HepG2 (cell line): ENCODE results near the gene ENO3. TPM values are rescaled to one million over a fixed set of nuclear protein-coding genes. Genes with fewer than 3 reads are reported as not detected.

Experiments used
- BCL6 ChIP-seq: IDR thresholded peaks from 2 replicates; pipeline ENCODE4 v1.6.1; 2016; ENCODE audit warnings: missing genetic modification reagents, missing compliant biosample characterization
- NFKBIZ ChIP-seq: IDR thresholded peaks from 2 replicates; pipeline ENCODE4 v1.6.1; 2018; ENCODE audit warnings: missing genetic modification reagents, missing compliant biosample characterization
- WIZ ChIP-seq: sonication (generic); formaldehyde crosslinking; IDR thresholded peaks from 2 replicates; pipeline ENCODE4 v1.5.1; 2020; ENCODE audit warnings: mild to moderate bottlenecking, missing genetic modification reagents
- ZNF205 ChIP-seq: IDR thresholded peaks from 2 replicates; pipeline ENCODE4 v1.6.1; 2018; ENCODE audit warnings: missing biosample characterization, missing genetic modification reagents
- ZNF207 ChIP-seq: fragments of 450-650 bp; IDR thresholded peaks from 2 replicates; pipeline ENCODE4 v1.6.1; 2016; ENCODE audit warnings: antibody characterized with exemption, borderline replicate concordance
- ZNF441 ChIP-seq: sonication (generic); formaldehyde crosslinking; IDR thresholded peaks from 2 replicates; pipeline ENCODE4 v1.7.0; 2021; ENCODE audit warnings: missing genetic modification reagents, borderline replicate concordance
- polyA plus RNA-seq, 8 experiments: library from polyadenylated mRNA; depleted of rRNA in 3 of 8; stranded (reverse) in 7 of 8; unstranded in 1 of 8; fragments of >200 nt; fragmentation: Illumina TruSeq in 4 of 8; extraction: Trizol in 4 of 8; gene quantifications; 2 replicates each; pipeline versions ENCODE4 v1.2.1 to v1.2.3, GENCODE V29; 2011 to 2016; ENCODE audit warnings: low read depth in 4 of 8, missing spikeins in 1 of 8, mixed read lengths in 1 of 8; ENCODE audit not compliant: insufficient read depth in 1 of 8
- total RNA-seq, 5 experiments: library from RNA; depleted of rRNA; stranded (reverse); fragments of >200 nt; fragmentation: Illumina TruSeq; extraction: Trizol; gene quantifications; 2 replicates each; pipeline ENCODE4 v1.2.3, GENCODE V29; 2016; ENCODE audit warnings: low read depth in 1 of 5
- TF ChIP-seq, protein P1 (sequence below), 2 experiments: fragments of 450-650 bp in 1 of 2; sonication (generic) in 1 of 2; formaldehyde crosslinking in 1 of 2; IDR thresholded peaks; 2 replicates each; pipeline versions ENCODE4 v1.6.1 to v1.8.0; 2016 to 2022; ENCODE audit warnings: antibody characterized with exemption in 1 of 2, mild to moderate bottlenecking in 1 of 2, missing genetic modification reagents in 1 of 2
- TF ChIP-seq, protein P2 (sequence below): sonication (generic); formaldehyde crosslinking; IDR thresholded peaks from 2 replicates; pipeline ENCODE4 v1.9.0; 2022; ENCODE audit warnings: low read depth, missing genetic modification reagents
- TF ChIP-seq, protein P3 (sequence below): sonication (generic); formaldehyde crosslinking; IDR thresholded peaks from 2 replicates; pipeline ENCODE4 v1.4.0; 2020; ENCODE audit warnings: missing genetic modification reagents, borderline replicate concordance
- TF ChIP-seq, protein P4 (sequence below): IDR thresholded peaks from 2 replicates; pipeline ENCODE4 v1.6.1; 2016; ENCODE audit warnings: low read depth, borderline replicate concordance
- TF ChIP-seq, protein P5 (sequence below): sonication (generic); formaldehyde crosslinking; IDR thresholded peaks from 2 replicates; pipeline ENCODE4 v1.8.1; 2023; ENCODE audit warnings: mild to moderate bottlenecking, missing genetic modification reagents

Gene ENO3
- total and polyA plus RNA-seq, 2 of the 13 experiments (the other 11 are each of a cell fraction or from before 2014, with no cell fraction given), result 59.8 to 69.8 TPM

DNA sequence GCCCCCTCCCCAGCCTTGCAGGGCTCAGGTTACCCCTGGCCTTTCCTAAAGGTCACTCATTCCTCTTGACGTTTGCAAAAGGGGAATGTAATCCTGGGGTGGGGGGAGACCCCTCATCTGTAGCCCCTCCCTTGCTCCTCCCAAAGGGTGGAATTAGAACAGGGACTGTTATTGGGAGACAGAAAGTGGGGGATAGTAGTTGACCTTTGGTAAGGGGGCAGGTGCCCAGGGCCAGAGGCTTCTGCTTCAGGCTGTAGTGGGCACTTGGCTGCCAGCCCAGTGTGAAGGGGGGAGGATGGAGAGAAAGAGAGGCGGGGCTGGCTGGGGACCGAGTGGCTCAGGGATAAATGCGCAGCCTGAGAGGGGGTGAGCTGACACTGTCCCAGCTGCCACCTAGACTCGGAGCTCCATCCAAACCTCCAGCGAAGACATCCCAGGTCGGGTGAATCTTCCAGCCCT lies at the start of gene ENO3 (continued):
- TF ChIP-seq, protein P1, sequence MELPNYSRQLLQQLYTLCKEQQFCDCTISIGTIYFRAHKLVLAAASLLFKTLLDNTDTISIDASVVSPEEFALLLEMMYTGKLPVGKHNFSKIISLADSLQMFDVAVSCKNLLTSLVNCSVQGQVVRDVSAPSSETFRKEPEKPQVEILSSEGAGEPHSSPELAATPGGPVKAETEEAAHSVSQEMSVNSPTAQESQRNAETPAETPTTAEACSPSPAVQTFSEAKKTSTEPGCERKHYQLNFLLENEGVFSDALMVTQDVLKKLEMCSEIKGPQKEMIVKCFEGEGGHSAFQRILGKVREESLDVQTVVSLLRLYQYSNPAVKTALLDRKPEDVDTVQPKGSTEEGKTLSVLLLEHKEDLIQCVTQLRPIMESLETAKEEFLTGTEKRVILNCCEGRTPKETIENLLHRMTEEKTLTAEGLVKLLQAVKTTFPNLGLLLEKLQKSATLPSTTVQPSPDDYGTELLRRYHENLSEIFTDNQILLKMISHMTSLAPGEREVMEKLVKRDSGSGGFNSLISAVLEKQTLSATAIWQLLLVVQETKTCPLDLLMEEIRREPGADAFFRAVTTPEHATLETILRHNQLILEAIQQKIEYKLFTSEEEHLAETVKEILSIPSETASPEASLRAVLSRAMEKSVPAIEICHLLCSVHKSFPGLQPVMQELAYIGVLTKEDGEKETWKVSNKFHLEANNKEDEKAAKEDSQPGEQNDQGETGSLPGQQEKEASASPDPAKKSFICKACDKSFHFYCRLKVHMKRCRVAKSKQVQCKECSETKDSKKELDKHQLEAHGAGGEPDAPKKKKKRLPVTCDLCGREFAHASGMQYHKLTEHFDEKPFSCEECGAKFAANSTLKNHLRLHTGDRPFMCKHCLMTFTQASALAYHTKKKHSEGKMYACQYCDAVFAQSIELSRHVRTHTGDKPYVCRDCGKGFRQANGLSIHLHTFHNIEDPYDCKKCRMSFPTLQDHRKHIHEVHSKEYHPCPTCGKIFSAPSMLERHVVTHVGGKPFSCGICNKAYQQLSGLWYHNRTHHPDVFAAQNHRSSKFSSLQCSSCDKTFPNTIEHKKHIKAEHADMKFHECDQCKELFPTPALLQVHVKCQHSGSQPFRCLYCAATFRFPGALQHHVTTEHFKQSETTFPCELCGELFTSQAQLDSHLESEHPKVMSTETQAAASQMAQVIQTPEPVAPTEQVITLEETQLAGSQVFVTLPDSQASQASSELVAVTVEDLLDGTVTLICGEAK (IDR thresholded peaks at IDR 0.05), result no peak
- TF ChIP-seq, protein P1 (CRISPR knock-in tag; IDR thresholded peaks at IDR 0.05), result no peak
- TF ChIP-seq ZNF441, result peak; percentile 29; the same call in 1 of the 2 replicates
- TF ChIP-seq, protein P2, sequence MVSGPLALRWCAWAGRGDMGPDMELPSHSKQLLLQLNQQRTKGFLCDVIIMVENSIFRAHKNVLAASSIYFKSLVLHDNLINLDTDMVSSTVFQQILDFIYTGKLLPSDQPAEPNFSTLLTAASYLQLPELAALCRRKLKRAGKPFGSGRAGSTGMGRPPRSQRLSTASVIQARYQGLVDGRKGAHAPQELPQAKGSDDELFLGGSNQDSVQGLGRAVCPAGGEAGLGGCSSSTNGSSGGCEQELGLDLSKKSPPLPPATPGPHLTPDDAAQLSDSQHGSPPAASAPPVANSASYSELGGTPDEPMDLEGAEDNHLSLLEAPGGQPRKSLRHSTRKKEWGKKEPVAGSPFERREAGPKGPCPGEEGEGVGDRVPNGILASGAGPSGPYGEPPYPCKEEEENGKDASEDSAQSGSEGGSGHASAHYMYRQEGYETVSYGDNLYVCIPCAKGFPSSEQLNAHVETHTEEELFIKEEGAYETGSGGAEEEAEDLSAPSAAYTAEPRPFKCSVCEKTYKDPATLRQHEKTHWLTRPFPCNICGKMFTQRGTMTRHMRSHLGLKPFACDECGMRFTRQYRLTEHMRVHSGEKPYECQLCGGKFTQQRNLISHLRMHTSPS (CRISPR knock-in tag), result peak; percentile 93
- TF ChIP-seq BCL6 (CRISPR knock-in tag), result peak; percentile 44; the same call in 1 of the 2 replicates
- TF ChIP-seq, protein P3, sequence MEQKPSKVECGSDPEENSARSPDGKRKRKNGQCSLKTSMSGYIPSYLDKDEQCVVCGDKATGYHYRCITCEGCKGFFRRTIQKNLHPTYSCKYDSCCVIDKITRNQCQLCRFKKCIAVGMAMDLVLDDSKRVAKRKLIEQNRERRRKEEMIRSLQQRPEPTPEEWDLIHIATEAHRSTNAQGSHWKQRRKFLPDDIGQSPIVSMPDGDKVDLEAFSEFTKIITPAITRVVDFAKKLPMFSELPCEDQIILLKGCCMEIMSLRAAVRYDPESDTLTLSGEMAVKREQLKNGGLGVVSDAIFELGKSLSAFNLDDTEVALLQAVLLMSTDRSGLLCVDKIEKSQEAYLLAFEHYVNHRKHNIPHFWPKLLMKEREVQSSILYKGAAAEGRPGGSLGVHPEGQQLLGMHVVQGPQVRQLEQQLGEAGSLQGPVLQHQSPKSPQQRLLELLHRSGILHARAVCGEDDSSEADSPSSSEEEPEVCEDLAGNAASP (CRISPR knock-in tag), result peak; percentile 26; the same call in 1 of the 2 replicates
- TF ChIP-seq, protein P4, sequence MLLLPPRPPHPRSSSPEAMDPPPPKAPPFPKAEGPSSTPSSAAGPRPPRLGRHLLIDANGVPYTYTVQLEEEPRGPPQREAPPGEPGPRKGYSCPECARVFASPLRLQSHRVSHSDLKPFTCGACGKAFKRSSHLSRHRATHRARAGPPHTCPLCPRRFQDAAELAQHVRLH, result no peak
- TF ChIP-seq WIZ, result no peak
- TF ChIP-seq NFKBIZ, result no peak
- TF ChIP-seq ZNF205 (CRISPR knock-in tag), result no peak
- TF ChIP-seq, protein P5, sequence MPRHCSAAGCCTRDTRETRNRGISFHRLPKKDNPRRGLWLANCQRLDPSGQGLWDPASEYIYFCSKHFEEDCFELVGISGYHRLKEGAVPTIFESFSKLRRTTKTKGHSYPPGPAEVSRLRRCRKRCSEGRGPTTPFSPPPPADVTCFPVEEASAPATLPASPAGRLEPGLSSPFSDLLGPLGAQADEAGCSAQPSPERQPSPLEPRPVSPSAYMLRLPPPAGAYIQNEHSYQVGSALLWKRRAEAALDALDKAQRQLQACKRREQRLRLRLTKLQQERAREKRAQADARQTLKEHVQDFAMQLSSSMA, result peak; percentile 71; the same call in 1 of the 2 replicates
- TF ChIP-seq ZNF207, result no peak
